Uterus (tissue), 2 donors: ENCODE measurements around the gene ADAMTS1.

Experiments
- CTCF ChIP-seq, 4 experiments: fragments of 200-600 bp in 2 of 4; fragments of 450-650 bp in 2 of 4; sonication (generic) in 2 of 4; IDR thresholded peaks; one replicate each; pipeline ENCODE4 v1.5.1; 2016 to 2019; ENCODE audit warnings: antibody characterized with exemption in 4 of 4, mild to moderate bottlenecking in 2 of 4, moderate library complexity in 1 of 4
- POLR2A ChIP-seq, 2 donors: fragments of 450-650 bp; IDR thresholded peaks; one replicate each; pipeline ENCODE4 v1.6.1; 2016; ENCODE audit warnings: antibody characterized with exemption in 2 of 2, mild to moderate bottlenecking in 1 of 2, moderate library complexity in 1 of 2

- TF ChIP-seq POLR2A (IDR thresholded peaks at IDR 0.05) (no peak), CTCF (IDR thresholded peaks at IDR 0.05) (no peak)
These were observed 488 bp upstream of the ADAMTS1 start for GRCh38 chr21:26845759-26846035.
